ENCODE measurements around the gene CCL27.

DNA sequence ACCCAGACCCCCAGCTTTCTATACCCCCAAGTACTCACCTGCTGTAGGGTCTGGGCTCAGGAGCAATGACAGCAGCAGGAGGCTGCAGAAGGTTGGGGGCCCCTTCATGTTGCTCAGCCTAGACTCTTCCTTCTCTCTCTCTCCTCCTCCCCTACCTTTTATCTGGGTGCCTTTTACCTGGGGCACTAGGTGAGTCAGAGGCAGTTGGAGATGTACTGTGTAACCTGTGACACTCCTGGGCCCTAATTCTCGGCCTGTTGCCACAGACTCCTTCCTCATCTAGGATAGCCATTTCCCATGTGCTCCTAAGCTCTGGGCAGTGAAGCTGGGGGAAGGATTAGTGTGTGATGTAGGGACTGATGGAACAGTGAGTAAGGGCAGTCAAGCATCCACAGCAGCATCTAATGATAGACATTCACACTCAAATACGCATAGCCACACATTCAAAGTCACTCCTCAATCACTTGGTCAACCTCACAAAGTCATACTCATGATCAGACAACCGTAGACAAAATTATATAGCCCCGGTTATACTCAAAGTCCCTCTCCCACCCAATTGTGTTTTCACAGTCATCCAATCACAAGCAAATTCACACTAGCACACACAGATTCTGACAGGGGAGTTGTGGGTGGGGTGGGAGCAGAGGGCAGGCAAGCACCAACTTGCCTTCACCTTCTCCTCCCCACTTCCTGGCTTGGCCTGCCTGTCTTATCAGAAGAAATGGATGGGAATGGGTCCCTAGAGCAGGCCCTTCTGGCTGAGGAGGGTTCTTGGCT, at the start of gene CCL27:
- TF ChIP-seq, protein P1, sequence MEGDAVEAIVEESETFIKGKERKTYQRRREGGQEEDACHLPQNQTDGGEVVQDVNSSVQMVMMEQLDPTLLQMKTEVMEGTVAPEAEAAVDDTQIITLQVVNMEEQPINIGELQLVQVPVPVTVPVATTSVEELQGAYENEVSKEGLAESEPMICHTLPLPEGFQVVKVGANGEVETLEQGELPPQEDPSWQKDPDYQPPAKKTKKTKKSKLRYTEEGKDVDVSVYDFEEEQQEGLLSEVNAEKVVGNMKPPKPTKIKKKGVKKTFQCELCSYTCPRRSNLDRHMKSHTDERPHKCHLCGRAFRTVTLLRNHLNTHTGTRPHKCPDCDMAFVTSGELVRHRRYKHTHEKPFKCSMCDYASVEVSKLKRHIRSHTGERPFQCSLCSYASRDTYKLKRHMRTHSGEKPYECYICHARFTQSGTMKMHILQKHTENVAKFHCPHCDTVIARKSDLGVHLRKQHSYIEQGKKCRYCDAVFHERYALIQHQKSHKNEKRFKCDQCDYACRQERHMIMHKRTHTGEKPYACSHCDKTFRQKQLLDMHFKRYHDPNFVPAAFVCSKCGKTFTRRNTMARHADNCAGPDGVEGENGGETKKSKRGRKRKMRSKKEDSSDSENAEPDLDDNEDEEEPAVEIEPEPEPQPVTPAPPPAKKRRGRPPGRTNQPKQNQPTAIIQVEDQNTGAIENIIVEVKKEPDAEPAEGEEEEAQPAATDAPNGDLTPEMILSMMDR (IDR thresholded peaks at IDR 0.05; ENCODE audit: low read depth, low read length), result no peak
- no peak for TF ChIP-seq EZH2phosphoT487 (IDR thresholded peaks at IDR 0.05; ENCODE audit: low read depth)

All from OCI-LY3 (cell line).